ENCODE data around the gene DNAH5. TPM values are rescaled to one million over a fixed set of nuclear protein-coding genes. Genes with fewer than 3 reads are reported as not detected.

The DNAH5 gene
- total RNA-seq, 4 donors from 2014 or later = 0.19 to 0.91 (median 0.22) TPM; not detected in 1

- 27 to 54% methylated on average over 3 of the region's 3 CpGs for WGBS, 2 donors
- H3K4me3 ChIP-seq = no peak overlapping the region
- no peak overlapping the region for H3K27ac ChIP-seq
- H3K36me3 ChIP-seq = no peaks in the 10 kb centered on the region
- DNase-seq = no peak
- intact Hi-C loops (cut with DNase I) = no loop called here
- peaks cover 0 to 9% (median 0%) of the 10 kb centered on the region in 3 donors for H3K4me1 ChIP-seq
- TF ChIP-seq POLR2A (IDR thresholded peaks at IDR 0.05) = no peak
- TF ChIP-seq, protein P1, sequence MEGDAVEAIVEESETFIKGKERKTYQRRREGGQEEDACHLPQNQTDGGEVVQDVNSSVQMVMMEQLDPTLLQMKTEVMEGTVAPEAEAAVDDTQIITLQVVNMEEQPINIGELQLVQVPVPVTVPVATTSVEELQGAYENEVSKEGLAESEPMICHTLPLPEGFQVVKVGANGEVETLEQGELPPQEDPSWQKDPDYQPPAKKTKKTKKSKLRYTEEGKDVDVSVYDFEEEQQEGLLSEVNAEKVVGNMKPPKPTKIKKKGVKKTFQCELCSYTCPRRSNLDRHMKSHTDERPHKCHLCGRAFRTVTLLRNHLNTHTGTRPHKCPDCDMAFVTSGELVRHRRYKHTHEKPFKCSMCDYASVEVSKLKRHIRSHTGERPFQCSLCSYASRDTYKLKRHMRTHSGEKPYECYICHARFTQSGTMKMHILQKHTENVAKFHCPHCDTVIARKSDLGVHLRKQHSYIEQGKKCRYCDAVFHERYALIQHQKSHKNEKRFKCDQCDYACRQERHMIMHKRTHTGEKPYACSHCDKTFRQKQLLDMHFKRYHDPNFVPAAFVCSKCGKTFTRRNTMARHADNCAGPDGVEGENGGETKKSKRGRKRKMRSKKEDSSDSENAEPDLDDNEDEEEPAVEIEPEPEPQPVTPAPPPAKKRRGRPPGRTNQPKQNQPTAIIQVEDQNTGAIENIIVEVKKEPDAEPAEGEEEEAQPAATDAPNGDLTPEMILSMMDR (IDR thresholded peaks at IDR 0.05) = no peak
- peaks cover 0 to 10% (median 5%) of the 10 kb centered on the region in 3 donors for H3K9me3 ChIP-seq
- no peaks in the 10 kb centered on the region for H3K27me3 ChIP-seq
These were observed 11.9 kb downstream of the DNAH5 start for GRCh38 chr5:13932561-13932960.

- no peak for DNase-seq
- TF ChIP-seq, protein P1 (IDR thresholded peaks at IDR 0.05) = no peak
- no peak for TF ChIP-seq POLR2A (IDR thresholded peaks at IDR 0.05)
- H3K27ac ChIP-seq = no peak overlapping the region
- H3K4me1 ChIP-seq = peaks cover 0 to 9% (median 0%) of the 10 kb centered on the region in 3 donors
- H3K9me3 ChIP-seq = peaks cover 0 to 10% (median 5%) of the 10 kb centered on the region in 3 donors
- no peaks in the 10 kb centered on the region for H3K36me3 ChIP-seq
- H3K27me3 ChIP-seq = no peaks in the 10 kb centered on the region
- intact Hi-C loops (cut with DNase I) = no loop called here
- H3K4me3 ChIP-seq = no peak overlapping the region
These were observed 12.5 kb downstream of the DNAH5 start for GRCh38 chr5:13932011-13932410.

DNA sequence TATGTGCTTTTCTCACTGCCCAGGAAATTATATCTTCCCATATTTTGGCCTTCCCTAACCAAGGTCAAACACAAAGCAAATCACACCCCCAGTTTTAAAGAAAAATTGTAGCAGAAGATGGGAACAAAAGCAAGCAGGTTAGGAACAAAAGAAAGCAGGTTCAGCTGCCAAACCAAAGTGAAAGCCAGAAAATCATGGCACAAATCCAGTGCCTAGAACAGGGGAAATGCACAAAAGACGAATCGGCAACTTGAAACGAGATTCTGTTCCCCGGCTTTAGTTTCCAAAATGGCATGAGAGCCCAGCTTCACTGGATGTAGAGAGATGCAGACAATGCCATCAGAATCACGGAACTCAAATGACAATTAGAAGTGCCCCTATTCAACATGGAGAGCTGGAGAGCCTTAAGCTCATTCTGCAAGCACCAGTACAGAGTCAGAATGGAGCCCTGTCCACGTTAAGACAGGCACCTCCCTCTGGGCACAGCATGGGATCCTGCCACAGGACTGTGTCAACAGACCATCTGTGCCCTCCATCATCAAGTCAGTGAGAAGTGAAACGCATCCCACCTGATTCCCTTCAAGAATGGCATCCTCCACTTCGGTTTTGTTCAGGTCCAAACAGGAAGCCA is 13.8 kb downstream of the DNAH5 start:
- Histone ChIP-seq H3K4me3 (no peak overlapping the region), H3K9me3 (peaks cover 0 to 10% (median 5%) of the 10 kb centered on the region in 3 donors), H3K27ac (no peak overlapping the region), H3K27me3 (no peaks in the 10 kb centered on the region), H3K36me3 (no peaks in the 10 kb centered on the region), H3K4me1 (peaks cover 0 to 9% (median 0%) of the 10 kb centered on the region in 3 donors)
- intact Hi-C loops (cut with DNase I) = no loop called here
- TF ChIP-seq, protein P1 (IDR thresholded peaks at IDR 0.05) = no peak
- TF ChIP-seq POLR2A (IDR thresholded peaks at IDR 0.05) = no peak
- 27 to 28% methylated on average over 8 of the region's 8 CpGs for WGBS, 2 donors
- DNase-seq = no peak

DNA sequence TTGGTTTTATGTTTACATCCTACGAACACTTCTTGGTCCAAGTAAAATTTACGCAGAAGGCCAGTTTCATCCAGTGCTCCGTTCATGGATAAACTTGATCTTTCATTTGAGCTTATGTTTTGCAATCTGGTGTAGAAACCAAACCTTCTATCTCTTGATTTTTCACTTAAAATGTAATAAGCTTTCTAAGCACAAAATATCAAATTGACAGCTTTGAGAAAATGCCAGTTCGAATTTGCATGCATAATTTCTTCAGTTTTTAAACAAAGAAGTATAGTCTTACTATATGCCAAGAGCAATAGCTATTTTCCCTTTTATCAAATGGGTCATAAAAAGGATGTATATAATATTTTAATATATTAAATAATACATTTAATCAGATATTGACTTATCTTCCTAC is 17.8 kb downstream of the DNAH5 start:
- no peak for TF ChIP-seq POLR2A (IDR thresholded peaks at IDR 0.05)
- Histone ChIP-seq H3K9me3 (no peaks in the 10 kb centered on the region), H3K27ac (no peak overlapping the region), H3K4me1 (peaks cover 0 to 9% (median 0%) of the 10 kb centered on the region in 3 donors), H3K4me3 (no peak overlapping the region), H3K27me3 (no peaks in the 10 kb centered on the region), H3K36me3 (no peaks in the 10 kb centered on the region)
- WGBS, 2 donors = 79 to 83% methylated on average over 4 of the region's 4 CpGs
- intact Hi-C loops (cut with DNase I) = no loop called here
- no peak for DNase-seq

DNA sequence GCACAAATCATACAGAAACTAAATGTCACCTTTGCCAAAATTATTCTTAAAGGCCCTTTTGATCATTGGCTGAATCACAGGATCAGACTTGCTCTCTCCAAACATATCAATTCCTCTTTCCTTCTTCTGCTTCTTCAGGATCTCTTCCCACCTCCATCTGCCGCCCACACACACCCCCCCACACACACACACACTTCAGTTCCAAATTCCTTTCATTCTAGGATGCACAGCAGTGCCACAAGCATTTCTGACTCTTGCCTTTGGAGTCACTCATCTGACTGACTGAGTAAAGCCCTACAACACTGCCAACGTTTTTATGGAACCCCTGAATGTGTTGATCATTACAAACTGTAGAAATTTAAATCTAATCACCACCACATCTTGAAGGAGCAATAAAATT is 22.9 kb downstream of the DNAH5 start:
- no peak for DNase-seq
- H3K4me3 ChIP-seq = no peak overlapping the region
- H3K27me3 ChIP-seq = no peaks in the 10 kb centered on the region
- WGBS, 2 donors = 12 to 15% methylated on average over 2 of the region's 2 CpGs
- no peaks in the 10 kb centered on the region for H3K9me3 ChIP-seq
- no peak overlapping the region for H3K27ac ChIP-seq
- TF ChIP-seq POLR2A (IDR thresholded peaks at IDR 0.05) = no peak
- H3K4me1 ChIP-seq = no peaks in the 10 kb centered on the region
- H3K36me3 ChIP-seq = no peaks in the 10 kb centered on the region
- intact Hi-C loops (cut with DNase I) = no loop called here

GRCh38 chr5:13919786-13920185 is 24.7 kb downstream of the DNAH5 start:
- Histone ChIP-seq H3K27ac (no peak overlapping the region), H3K27me3 (no peaks in the 10 kb centered on the region), H3K4me3 (no peak overlapping the region), H3K4me1 (no peaks in the 10 kb centered on the region), H3K9me3 (no peaks in the 10 kb centered on the region), H3K36me3 (no peaks in the 10 kb centered on the region)
- intact Hi-C loops (cut with DNase I) = no loop called here
- 89 to 95% methylated on average over 1 of the region's 1 CpG for WGBS, 2 donors
- DNase-seq = no peak
- no peak for TF ChIP-seq POLR2A (IDR thresholded peaks at IDR 0.05)
- TF ChIP-seq, protein P1 (IDR thresholded peaks at IDR 0.05) = no peak

Measured in esophagus squamous epithelium (tissue), 5 donors.